ENCODE data around the gene C1QTNF4.
A peak's percentile ranks its signal among the peaks of the same experiment; 100 is the strongest.
"Not testable (repeated sequence)": the region's sequence is repeated elsewhere in the genome, so short reads cannot be mapped to it uniquely, and the experiment has no call there.

C1QTNF4 gene

DNA sequence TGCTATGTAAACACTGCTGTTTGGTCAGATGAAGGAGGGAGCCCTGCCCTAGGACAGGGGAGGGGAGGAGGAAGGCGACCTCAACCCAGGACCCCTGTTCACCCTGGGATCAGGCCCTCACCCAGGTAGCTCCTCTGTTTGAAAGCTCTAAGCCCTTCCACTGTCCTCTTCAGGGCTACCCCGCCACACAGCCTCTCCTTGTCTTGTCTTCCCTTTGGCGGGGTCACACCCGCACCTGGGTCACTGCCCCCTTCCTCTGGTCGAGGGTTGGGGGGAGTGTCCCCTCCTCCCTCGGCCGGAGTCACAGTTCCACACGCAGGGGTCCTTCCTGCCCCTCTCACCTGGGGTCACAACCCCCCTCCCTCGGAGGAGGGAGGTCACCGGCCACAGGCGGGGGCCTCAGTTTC is 29.3 kb downstream of the C1QTNF4 start:
- no peak for ATAC-seq

DNA sequence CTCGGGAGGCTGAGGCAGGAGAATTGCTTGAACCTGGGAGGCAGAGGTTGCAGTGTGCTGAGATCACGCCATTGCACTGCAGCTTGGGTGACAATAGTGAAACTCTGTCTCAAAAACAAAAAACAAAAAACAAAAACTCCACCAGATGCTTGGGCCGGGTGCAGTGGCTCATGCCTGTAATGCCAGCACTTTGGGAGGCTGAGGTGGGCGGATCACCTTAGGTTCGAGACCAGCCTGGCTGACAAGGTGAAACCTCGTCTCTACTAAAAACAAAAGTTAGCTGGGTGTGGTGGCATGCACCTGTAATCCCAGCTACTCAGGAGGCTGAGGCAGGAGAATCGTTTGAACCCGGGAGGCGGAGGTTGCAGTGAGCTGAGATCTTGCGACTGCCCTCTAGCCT is 29.8 kb downstream of the C1QTNF4 start:
- ATAC-seq = not testable (repeated sequence)

DNA sequence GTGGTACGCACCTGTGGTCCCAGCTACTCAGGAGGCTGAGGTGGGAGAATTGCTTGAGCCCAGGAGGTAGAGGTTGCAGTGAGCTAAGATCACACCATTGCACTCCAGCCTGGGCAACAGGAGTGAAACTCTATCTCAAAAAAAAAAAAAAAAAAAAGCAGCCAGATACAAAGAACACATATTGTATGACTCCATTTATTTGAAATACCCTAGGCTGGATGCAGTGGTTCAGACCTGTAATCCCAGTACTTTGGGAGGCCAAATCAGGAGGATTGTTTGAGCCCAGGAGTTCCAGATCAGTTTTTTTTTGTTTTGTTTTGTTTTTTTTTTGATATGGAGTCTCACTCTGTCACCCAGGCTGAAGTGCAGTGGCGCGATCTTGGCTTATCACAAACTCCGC is 31.8 kb downstream of the C1QTNF4 start:
- not testable (repeated sequence) for ATAC-seq

DNA sequence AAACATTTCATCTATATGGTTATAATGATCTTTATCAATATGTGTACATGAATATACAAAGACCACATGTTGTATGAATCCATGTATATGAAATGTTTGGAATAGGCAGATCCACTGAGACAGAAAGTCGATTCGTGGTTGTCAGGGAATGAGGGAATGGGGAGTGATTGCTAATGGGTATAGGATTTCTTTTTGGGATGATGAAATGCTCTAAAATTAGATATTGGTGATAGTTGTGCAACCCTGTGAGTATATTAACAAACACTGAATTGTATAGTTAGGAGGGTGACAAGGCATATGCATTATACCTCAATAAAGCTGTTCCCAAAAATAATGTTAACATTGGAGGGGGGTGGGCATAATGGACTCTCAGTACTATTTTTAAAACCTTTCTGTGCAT is 33.8 kb downstream of the C1QTNF4 start:
- no peak for ATAC-seq

DNA sequence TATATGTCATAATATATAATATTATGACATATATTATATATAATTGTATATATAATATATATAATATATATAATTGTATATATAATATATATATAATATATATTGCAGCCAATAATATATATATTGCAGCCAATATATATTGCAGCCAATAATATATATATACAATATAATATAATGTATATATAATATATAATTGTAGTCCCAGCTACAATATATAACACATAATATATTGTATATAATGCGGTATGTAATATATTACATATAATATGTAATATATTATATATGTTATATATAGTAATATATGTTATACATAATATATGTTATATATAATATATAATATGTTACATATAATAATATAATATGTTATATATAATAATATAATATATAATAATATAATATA is 35.5 kb downstream of the C1QTNF4 start:
- ATAC-seq = no peak

DNA sequence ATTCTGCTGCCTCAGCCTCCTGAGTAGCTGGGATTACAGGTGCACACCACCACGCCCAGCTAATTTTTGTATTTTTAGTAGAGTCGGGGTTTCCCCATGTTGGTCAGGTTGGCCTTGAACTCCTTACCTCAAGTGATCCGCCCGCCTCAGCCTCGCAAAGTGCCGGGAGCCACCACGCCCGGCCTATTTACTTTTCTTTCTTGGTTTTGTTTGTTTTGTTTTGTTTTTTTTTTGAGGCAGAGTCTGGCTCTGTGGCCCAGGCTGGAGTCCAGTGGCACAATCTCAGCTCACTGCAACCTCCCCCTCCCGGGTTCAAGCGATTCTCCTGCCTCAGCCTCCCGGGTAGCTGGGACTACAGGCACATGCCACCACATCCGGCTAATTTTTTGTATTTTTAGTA is 37.2 kb downstream of the C1QTNF4 start:
- ATAC-seq = not testable (repeated sequence)

DNA sequence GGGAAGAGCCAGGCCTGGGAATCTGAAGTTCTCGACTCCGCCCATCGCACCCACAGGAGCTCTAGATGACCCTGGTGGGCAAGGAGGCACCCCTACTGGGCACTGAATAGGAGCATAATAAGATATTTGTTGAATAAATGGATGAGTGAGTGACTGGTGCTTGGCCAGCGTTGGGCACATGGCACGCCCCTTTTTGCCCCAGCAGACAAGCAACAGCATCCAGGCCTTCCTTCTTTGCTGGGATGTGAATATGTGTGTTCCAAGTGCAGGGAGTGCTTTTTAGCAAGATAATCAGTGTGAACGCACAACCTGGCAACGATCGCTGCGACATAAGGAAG is 40.8 kb downstream of the C1QTNF4 start:
- peak; percentile 9 for ATAC-seq

DNA sequence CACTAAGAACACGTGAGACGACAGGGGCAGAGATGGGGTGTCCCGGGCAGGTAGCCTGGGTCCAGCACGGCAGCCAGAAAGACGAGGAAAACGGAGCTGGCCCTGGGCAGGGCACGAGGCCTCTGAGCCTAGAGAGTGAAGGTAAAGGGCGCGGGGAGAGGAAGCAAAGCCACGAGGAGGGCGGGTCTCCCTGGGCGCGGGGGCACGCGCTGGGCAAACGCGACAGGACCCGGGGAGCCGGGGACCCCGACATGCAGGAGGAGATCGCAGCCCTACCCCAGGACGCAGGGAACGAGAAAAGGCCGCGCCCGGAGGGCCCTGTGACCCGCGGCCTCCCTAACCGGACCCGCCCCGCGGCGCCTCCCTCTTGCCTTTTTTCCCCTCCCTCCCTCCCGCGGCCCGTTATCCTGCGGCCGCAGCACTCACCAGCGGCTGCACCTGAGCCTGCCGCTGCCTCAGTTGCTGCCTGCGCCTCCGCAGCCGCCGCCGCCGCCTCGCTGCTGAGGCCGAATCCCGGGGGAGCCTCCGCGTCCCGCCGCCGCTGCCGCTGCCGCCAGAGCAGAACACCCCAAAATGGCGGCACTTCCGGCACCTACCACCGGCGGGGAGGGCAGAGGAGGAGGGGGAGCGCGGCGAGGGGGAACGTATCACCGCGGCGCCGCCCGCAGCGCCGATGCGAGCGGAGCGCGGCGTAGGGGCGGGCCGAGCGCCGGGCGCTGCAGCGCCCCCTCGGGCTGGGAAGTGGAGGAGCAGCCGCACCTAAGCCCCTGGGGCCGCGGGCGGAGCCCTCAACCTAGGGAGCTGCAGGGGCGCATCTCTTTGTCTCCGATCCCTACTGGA is 41.4 kb downstream of the C1QTNF4 start, which contains the start of gene CELF1:
Gene CELF1 (minus strand): TSS at position 567 of the 840 bp plus-strand sequence. CDS start 53,609 bp downstream, outside the sequence.
- ATAC-seq = peak; percentile 95 to 96

DNA sequence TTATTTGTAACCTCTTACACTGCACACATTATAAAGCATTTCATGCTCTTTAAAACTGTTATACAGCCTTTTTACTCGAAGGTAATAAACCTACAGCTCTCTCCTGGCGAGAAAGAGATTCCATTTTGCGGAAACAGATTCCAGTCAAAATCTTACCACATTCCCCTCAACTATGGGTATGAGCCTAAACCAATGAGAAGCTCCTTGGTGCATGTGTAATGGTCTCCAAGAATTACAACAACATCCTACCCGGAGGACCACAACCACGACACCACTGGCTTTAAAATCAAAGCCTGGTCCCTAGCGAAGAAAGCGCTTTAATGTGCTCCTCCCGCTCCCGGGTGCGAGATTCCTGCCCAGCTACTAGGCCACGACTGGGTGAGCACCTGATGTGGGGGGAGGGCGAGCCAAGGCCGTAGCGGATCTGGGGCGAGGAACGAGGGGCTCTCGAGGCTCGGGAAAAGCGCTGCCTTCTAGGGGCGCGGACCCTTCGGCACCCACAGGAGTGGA is 42.1 kb downstream of the C1QTNF4 start:
- ATAC-seq = no peak

DNA sequence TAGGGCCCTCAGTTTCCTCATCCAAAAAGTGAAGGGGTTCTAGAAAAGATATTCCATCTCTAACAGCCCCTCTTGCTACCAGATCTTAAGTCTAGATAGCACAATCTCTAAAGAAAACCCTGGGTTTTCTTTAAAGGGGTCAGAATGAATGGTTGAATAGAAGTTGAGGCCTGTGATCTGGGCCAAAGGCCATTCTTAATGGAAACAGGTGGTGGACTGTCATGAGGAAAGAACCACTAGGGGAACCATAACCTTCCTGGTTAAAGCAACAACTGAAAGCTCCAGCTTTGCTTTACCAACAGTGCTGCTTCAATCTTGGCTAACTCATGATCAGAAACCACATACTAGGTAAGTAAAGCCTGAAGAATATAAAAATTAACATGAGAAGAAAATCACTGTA is 43.1 kb downstream of the C1QTNF4 start:
- ATAC-seq = no peak

DNA sequence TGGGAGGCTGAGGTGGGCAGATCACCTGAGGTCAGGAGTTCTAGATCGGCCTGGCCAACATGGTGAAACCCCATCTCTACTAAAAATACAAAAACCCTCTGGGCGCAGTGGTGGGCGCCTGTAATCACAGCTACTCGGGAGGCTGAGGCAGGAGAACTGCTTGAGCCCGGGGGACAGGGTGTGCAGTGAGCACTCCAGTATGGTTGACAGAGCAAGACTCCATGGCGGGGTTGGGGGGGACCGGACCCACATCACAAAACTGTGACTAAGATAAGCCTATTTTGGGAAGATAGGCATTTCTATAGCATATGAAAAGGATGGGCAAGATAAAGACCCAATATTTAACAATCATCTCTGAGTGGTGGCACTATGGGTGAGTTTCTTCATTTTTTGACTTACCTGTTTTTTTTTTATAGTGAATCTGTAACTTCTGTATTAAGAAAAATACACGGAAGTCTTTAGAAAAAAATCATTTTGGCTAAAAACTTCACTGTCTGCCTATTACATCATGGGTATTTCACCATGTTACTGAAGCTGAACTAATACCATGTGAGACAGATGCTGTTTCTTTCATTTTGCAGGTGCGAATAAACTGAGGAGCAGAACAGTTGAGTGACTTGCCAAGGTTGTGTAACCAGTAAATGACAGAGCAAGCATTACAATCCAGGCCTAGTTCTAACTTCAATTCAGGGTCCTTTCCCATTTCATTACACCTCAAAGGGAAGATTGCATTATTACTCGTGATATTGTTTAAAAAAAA is 43.7 kb downstream of the C1QTNF4 start:
- ATAC-seq = no peak

DNA sequence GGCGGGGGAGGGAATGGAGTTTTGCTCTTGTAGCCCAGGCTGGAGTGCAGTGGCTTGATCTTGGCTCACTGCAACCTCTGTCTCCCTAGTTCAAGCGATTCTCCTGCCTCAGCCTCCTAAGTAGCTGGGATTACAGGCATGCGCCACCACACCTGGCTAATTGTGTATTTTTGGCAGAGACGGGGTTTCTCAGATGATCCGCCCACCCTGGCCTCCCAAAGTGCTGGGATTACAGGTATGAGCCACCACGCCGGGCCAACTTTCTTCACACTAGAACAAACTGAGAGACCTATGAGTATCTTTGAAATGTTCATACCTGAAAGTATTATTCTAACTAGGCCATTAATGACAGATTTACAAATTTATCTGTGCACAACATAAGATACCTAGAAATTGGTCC is 47.9 kb downstream of the C1QTNF4 start:
- not testable (repeated sequence) for ATAC-seq

DNA sequence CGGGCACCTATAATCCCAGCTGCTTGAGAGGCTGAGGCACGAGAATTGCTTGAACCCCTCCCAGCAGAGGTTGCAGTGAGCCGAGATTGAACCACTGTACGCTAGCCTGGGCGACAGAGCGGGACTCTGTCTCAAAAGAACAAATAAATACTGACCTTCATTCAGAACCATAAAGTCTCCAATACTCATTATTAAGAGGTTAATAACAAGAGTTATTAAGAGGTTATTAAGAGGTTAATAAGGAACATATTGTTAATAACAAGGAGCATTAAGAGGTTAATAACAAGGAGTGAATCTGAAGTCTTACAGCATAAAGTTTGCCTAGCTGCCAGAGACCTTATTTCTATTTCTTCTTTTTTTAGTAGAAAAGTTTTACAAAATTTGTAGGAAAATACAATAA is 48.9 kb downstream of the C1QTNF4 start:
- no peak for ATAC-seq

DNA sequence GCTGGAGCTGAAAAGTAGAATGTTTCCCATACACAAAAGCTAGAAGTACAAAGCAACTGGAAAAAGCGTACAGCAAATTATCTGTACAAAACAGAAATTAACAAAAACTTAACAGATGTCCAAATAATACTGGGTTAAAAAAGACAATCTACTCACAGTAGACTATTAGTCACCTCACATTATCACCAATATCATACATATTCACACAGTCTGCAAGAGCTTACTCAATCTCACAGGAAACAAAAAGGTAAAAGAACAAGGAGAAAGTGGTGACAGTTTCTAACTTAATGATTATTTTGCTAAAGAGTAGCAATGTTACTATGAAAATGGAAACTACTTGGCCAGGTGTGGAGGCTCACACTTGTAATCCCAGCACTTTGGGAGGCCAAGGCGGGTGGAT is 53.1 kb downstream of the C1QTNF4 start:
- peak; percentile 63 to 67 for ATAC-seq

DNA sequence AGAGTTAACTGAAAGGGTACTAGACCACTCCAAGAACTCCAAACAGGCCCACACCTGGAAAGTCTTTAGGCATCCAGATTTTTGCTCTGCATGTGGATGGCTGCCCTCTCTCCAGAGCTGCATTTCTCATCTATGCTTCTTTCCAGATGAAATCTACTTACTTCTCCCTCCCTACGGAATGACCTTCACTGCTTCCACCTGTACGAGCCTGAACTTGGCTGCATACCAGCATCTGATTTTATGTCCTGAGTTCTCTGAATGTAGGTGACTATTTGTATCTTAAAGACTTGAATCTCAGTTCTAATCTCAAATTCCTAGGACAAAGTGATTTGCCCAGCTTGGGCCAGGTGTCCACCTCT is 54.6 kb downstream of the C1QTNF4 start:
- no peak for ATAC-seq
